IMR-90 (cell line): ENCODE results near the gene ARSB. TPM values are rescaled to one million over a fixed set of nuclear protein-coding genes. Genes with fewer than 3 reads are reported as not detected.

Source experiments
- ATAC-seq: fragments of 200-7000 bp; cut with Tn5 transposase; 2 replicates; pipeline ENCODE4 v1.9.1; 2020; ENCODE audit warnings: low read depth, mild to moderate bottlenecking, moderate library complexity
- BruUV-seq: library from RNA; stranded (reverse); fragments of 400-500 nt; replicated peaks from 2 replicates; lab custom pipeline; 2021; lab: Mats Ljungman, UMichigan
- CTCF ChIA-PET: fragments of 300-600 bp; formaldehyde crosslinking; extraction: SDS; loops from one replicate; lab custom pipeline; 2021; ENCODE audit warnings: antibody characterized with exemption; lab: Yijun Ruan, JAX
- POLR2A ChIA-PET: fragments of 300-600 bp; sonication (Branson Sonifier 250); formaldehyde crosslinking; loops from one replicate; lab custom pipeline; 2022; ENCODE audit warnings: antibody characterized with exemption; ENCODE audit not compliant: unreplicated experiment; lab: Charles Lee
- DNase-seq: peaks from one replicate; pipeline ENCODE4 v3.0.0; 2013
- H2AFZ ChIP-seq: replicated peaks from 2 replicates; pipeline ENCODE3; 2013; ENCODE audit warnings: low read length, mild to moderate bottlenecking; ENCODE audit not compliant: poor library complexity
- H2AK5ac ChIP-seq: 2 replicates; pipeline ENCODE4 v1.6.1; 2013; ENCODE audit warnings: low read depth, low read length, inconsistent platforms
- H2AK9ac ChIP-seq: replicated peaks from 2 replicates; pipeline ENCODE3; 2013; ENCODE audit warnings: mild to moderate bottlenecking, low read depth, low read length, moderate library complexity; ENCODE audit not compliant: poor library complexity
- H2BK120ac ChIP-seq: 2 replicates; pipeline ENCODE4 v1.6.1; 2013; ENCODE audit warnings: low read depth, low read length, inconsistent platforms
- H2BK15ac ChIP-seq: 3 replicates; pipeline ENCODE4 v1.6.1; 2013; ENCODE audit warnings: low read depth, low read length, inconsistent platforms
- H2BK20ac ChIP-seq: 2 replicates; pipeline ENCODE4 v1.6.1; 2013; ENCODE audit warnings: low read depth, mild to moderate bottlenecking, inconsistent platforms, low read length, moderate library complexity
- H2BK5ac ChIP-seq: 2 replicates; pipeline ENCODE4 v1.6.1; 2013; ENCODE audit warnings: mild to moderate bottlenecking, low read depth, low read length, inconsistent platforms; ENCODE audit not compliant: poor library complexity, severe bottlenecking
- H3K14ac ChIP-seq: replicated peaks from 2 replicates; pipeline ENCODE4 v1.6.1; 2013; ENCODE audit warnings: low read depth, low read length, inconsistent platforms
- H3K18ac ChIP-seq: 2 replicates; pipeline ENCODE4 v1.6.1; 2013; ENCODE audit warnings: low read depth, low read length, control low read depth
- H3K23ac ChIP-seq: 2 replicates; pipeline ENCODE4 v1.6.1; 2013; ENCODE audit warnings: low read depth, low read length, inconsistent platforms
- H3K27ac ChIP-seq: 2 replicates; pipeline ENCODE4 v1.5.1; 2013; ENCODE audit warnings: mild to moderate bottlenecking, control low read depth, low read length; ENCODE audit not compliant: insufficient read depth
- H3K27me3 ChIP-seq: 2 replicates; pipeline ENCODE4 v1.6.1; 2013; ENCODE audit warnings: low read length; ENCODE audit not compliant: control insufficient read depth, insufficient read depth
- H3K36me3 ChIP-seq: 2 replicates; pipeline ENCODE4 v1.6.1; 2013; ENCODE audit warnings: low read length, mixed read lengths; ENCODE audit not compliant: control insufficient read depth, insufficient read depth
- H3K4ac ChIP-seq: 2 replicates; pipeline ENCODE4 v1.6.1; 2013; ENCODE audit warnings: low read depth, low read length, inconsistent platforms
- H3K4me1 ChIP-seq: 2 replicates; pipeline ENCODE4 v1.6.1; 2013; ENCODE audit warnings: low read length, mixed read lengths; ENCODE audit not compliant: control insufficient read depth, insufficient read depth
- H3K4me2 ChIP-seq: 2 replicates; pipeline ENCODE4 v1.6.1; 2013; ENCODE audit warnings: low read depth, mild to moderate bottlenecking, control low read depth, low read length, moderate library complexity
- H3K4me3 ChIP-seq: 2 replicates; pipeline ENCODE4 v1.5.1; 2013; ENCODE audit warnings: low read depth, mild to moderate bottlenecking, control low read depth, low read length, moderate library complexity; ENCODE audit not compliant: insufficient read depth
- H3K56ac ChIP-seq: 2 replicates; pipeline ENCODE4 v1.6.1; 2013; ENCODE audit warnings: low read length, inconsistent platforms; ENCODE audit not compliant: insufficient read depth; ENCODE audit errors: extremely low read depth
- H3K79me1 ChIP-seq, 2 experiments: 2 replicates each; pipeline ENCODE4 v1.6.1; 2013; ENCODE audit warnings: low read length in 2 of 2, inconsistent platforms in 1 of 2, low read depth in 1 of 2
- H3K9ac ChIP-seq: 2 replicates; pipeline ENCODE4 v1.6.1; 2013; ENCODE audit warnings: low read depth, low read length, control low read depth
- H3K9me1 ChIP-seq: 2 replicates; pipeline ENCODE4 v1.6.1; 2013; ENCODE audit warnings: low read length, inconsistent platforms; ENCODE audit not compliant: insufficient read depth
- H3K9me3 ChIP-seq: 2 replicates; pipeline ENCODE4 v1.6.1; 2013; ENCODE audit warnings: low read length; ENCODE audit not compliant: control insufficient read depth, insufficient read depth
- H4K20me1 ChIP-seq: 2 replicates; pipeline ENCODE4 v1.6.1; 2013; ENCODE audit warnings: low read length, inconsistent platforms; ENCODE audit not compliant: insufficient read depth
- H4K5ac ChIP-seq: 2 replicates; pipeline ENCODE4 v1.6.1; 2013; ENCODE audit warnings: mild to moderate bottlenecking, low read depth, low read length, control low read depth
- H4K8ac ChIP-seq, 2 experiments: 2 replicates each; pipeline ENCODE4 v1.6.1; 2013; ENCODE audit warnings: low read depth in 2 of 2, low read length in 2 of 2, control low read depth in 1 of 2, inconsistent platforms in 1 of 2
- H4K91ac ChIP-seq: 2 replicates; pipeline ENCODE4 v1.6.1; 2013; ENCODE audit warnings: low read depth, low read length, inconsistent platforms; ENCODE audit not compliant: insufficient read depth
- BHLHE40 ChIP-seq: fragments of 150-350 bp; IDR thresholded peaks from 2 replicates; pipeline ENCODE4 v1.6.1; 2016; ENCODE audit warnings: mild to moderate bottlenecking, low read depth, low read length
- CEBPB ChIP-seq: IDR thresholded peaks from 2 replicates; pipeline ENCODE4 v1.6.1; 2012; ENCODE audit warnings: low read depth, low read length, improper control_type of control experiment
- CHD1 ChIP-seq: IDR thresholded peaks from 2 replicates; pipeline ENCODE4 v1.6.1; 2012; ENCODE audit warnings: low read depth, low read length, improper control_type of control experiment
- CTCF ChIP-seq: conservative IDR thresholded peaks from 2 replicates; pipeline ENCODE4 v1.5.1; 2012; ENCODE audit warnings: mild to moderate bottlenecking, low read depth, low read length, improper control_type of control experiment
- ELK1 ChIP-seq: fragments of 150-350 bp; IDR thresholded peaks from 2 replicates; pipeline ENCODE4 v1.6.1; 2016; ENCODE audit warnings: low read depth, mild to moderate bottlenecking, low read length, moderate library complexity, borderline replicate concordance
- FOS ChIP-seq: fragments of 150-350 bp; IDR thresholded peaks from 2 replicates; pipeline ENCODE4 v1.6.1; 2016; ENCODE audit warnings: low read depth, low read length
- MAFK ChIP-seq: IDR thresholded peaks from 2 replicates; pipeline ENCODE4 v1.6.1; 2012; ENCODE audit warnings: low read depth, low read length, improper control_type of control experiment
- MAZ ChIP-seq: IDR thresholded peaks from 2 replicates; pipeline ENCODE4 v1.6.1; 2012; ENCODE audit warnings: low read depth, mild to moderate bottlenecking, low read length, improper control_type of control experiment, moderate library complexity, borderline replicate concordance
- MXI1 ChIP-seq: IDR thresholded peaks from 2 replicates; pipeline ENCODE4 v1.6.1; 2012; ENCODE audit warnings: low read depth, mild to moderate bottlenecking, low read length, moderate library complexity, borderline replicate concordance
- NFE2L2 ChIP-seq: fragments of 150-350 bp; IDR thresholded peaks from 2 replicates; pipeline ENCODE4 v1.6.1; 2016; ENCODE audit warnings: low read depth, mild to moderate bottlenecking, low read length
- POLR2A ChIP-seq: IDR thresholded peaks from 2 replicates; pipeline ENCODE4 v1.6.1; 2012; ENCODE audit warnings: mild to moderate bottlenecking, low read depth, low read length
- RAD21 ChIP-seq: IDR thresholded peaks from 2 replicates; pipeline ENCODE4 v1.6.1; 2012; ENCODE audit warnings: low read length, improper control_type of control experiment
- RCOR1 ChIP-seq: IDR thresholded peaks from 2 replicates; pipeline ENCODE4 v1.6.1; 2012; ENCODE audit warnings: mild to moderate bottlenecking, low read length, improper control_type of control experiment; ENCODE audit not compliant: insufficient replicate concordance
- RFX5 ChIP-seq: IDR thresholded peaks from 2 replicates; pipeline ENCODE4 v1.8.0; 2012; ENCODE audit warnings: low read depth, mild to moderate bottlenecking, low read length, moderate library complexity
- SMC3 ChIP-seq: fragments of 150-350 bp; IDR thresholded peaks from 2 replicates; pipeline ENCODE4 v1.6.1; 2016; ENCODE audit warnings: low read depth, mild to moderate bottlenecking, antibody characterized with exemption, low read length, moderate library complexity
- USF2 ChIP-seq: fragments of 150-350 bp; IDR thresholded peaks from 2 replicates; pipeline ENCODE4 v1.6.1; 2017; ENCODE audit warnings: mild to moderate bottlenecking, antibody characterized with exemption, low read length, low read depth
- WGBS, 2 experiments: methylation state at CpG; one replicate each; pipeline versions ENCODE4 v1.1.5 to v1.1.7; 2013; ENCODE audit warnings: missing lambda C conversion rate in 2 of 2; ENCODE audit not compliant: insufficient read length in 1 of 2; ENCODE audit errors: extremely low coverage in 2 of 2; 5-methylcytosine and 5-hydroxymethylcytosine counted together
- dilution Hi-C: fragments of 300-500 bp; cut with HindIII; formaldehyde crosslinking; loops from one replicate; pipeline ENCODE4 v1.14.3; 2018; ENCODE audit warnings: low sequenced_read_pairs; ENCODE audit not compliant: unreplicated experiment
- in situ Hi-C: fragments of 300-500 bp; cut with MboI; formaldehyde crosslinking; loops from 3 replicates; pipeline ENCODE4 v1.14.3; 2019; ENCODE audit warnings: low sequenced_read_pairs, inconsistent platforms, mixed read lengths
- intact Hi-C: fragments of 100-400 bp; cut with micrococcal nuclease; formaldehyde crosslinking; loops from 2 replicates; pipeline ENCODE4 v1.10.0; 2022
- polyA plus RNA-seq, 3 experiments: library from polyadenylated mRNA; depleted of rRNA; stranded (reverse); fragments of >200 nt; gene quantifications; 2 replicates each; pipeline ENCODE4 v1.2.3, GENCODE V29; 2012; ENCODE audit warnings: low replicate concordance in 1 of 3
- total RNA-seq: library from RNA; depleted of rRNA; stranded (reverse); fragments of >200 nt; gene quantifications from 2 replicates; pipeline ENCODE4 v1.2.3, GENCODE V29; 2012

ARSB gene
- total and polyA plus RNA-seq, 2 of the 4 experiments (the other 2 are of a cell fraction), result 16.0 to 16.3 TPM

GRCh38 chr5:78808818-78809217 is 176.3 kb downstream of the ARSB start:
- dilution Hi-C loops (no loop called here), in situ Hi-C loops (no loop called here), intact Hi-C loops (loop anchor here (5.0 kb wide), 1 partner anchor 272 kb away; no protein-coding TSS in a partner anchor)
- Histone ChIP-seq H3K4me2 (no peak overlapping the region), H3K4me3 (no peak overlapping the region), H2AK9ac (no peak overlapping the region), H3K36me3 (no peaks in the 10 kb centered on the region), H4K5ac (no peak overlapping the region), H3K23ac (no peak overlapping the region), H4K91ac (peak overlapping the region; percentile 56; the same call in 1 of the 2 replicates), H3K9me1 (peaks cover 28% of the 10 kb centered on the region), H3K4ac (peak overlapping the region; percentile 64), H2BK5ac (no peak overlapping the region), H2AFZ (no peak overlapping the region), H3K79me1 (no peaks in the 10 kb centered on the region; a peak in 1 of 4 replicates), H3K27me3 (no peaks in the 10 kb centered on the region), H3K9me3 (no peaks in the 10 kb centered on the region), H4K20me1 (no peaks in the 10 kb centered on the region), H3K4me1 (peaks cover 22% of the 10 kb centered on the region), H3K9ac (no peak overlapping the region), H2BK20ac (peak overlapping the region; percentile 38; the same call in 1 of the 2 replicates), H3K56ac (no peak overlapping the region), H4K8ac (no peak overlapping the region), H2AK5ac (peak overlapping the region; percentile 86), H3K27ac (no peak overlapping the region), H3K18ac (no peak overlapping the region), H2BK120ac (peak overlapping the region; percentile 47), H3K14ac (no peak overlapping the region), H2BK15ac (peak overlapping the region; percentile 46; the same call in 1 of the 3 replicates)
- ChIA-PET CTCF (interaction anchor here (1.0 kb wide), 1 partner anchor 11 kb away, joined by 3 read pairs; no protein-coding TSS in a partner anchor), POLR2A (no interaction called here)
- no peak for ATAC-seq
- TF ChIP-seq USF2, result no peak
- TF ChIP-seq RCOR1, result no peak
- no peak for TF ChIP-seq MAZ
- no peak for TF ChIP-seq NFE2L2
- no peak for TF ChIP-seq BHLHE40
- no peak for TF ChIP-seq SMC3
- no peak for TF ChIP-seq POLR2A
- TF ChIP-seq RAD21, result no peak
- no peak for TF ChIP-seq CEBPB
- TF ChIP-seq FOS, result no peak
- TF ChIP-seq CTCF, result no peak
- TF ChIP-seq ELK1, result no peak
- TF ChIP-seq MAFK, result no peak
- TF ChIP-seq CHD1, result no peak
- TF ChIP-seq RFX5, result no peak
- no peak for TF ChIP-seq MXI1
- no TSS peak for BruUV-seq
- DNase-seq, result no peak
- WGBS, 2 experiments, result 100% methylated on average over 3 of the region's 8 CpGs; no CpG with 5 or more reads in 1 of the 2 experiments
